ENCODE measurements around the gene CEACAM5. TPM values are rescaled to one million over a fixed set of nuclear protein-coding genes. Genes with fewer than 3 reads are reported as not detected.
"Not testable (repeated sequence)": the region's sequence is repeated elsewhere in the genome, so short reads cannot be mapped to it uniquely, and the experiment has no call there.

Gene CEACAM5
- total and polyA plus RNA-seq, 2 donors from 2014 or later, result not detected

DNA sequence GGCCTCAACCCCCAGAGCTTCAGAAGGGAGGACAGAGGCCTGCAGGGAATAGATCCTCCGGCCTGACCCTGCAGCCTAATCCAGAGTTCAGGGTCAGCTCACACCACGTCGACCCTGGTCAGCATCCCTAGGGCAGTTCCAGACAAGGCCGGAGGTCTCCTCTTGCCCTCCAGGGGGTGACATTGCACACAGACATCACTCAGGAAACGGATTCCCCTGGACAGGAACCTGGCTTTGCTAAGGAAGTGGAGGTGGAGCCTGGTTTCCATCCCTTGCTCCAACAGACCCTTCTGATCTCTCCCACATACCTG lies 969 bp upstream of the CEACAM5 start:
- Histone ChIP-seq H3K4me3 (ENCODE audit: low read length in 3 of 3) (no peak overlapping the region), H3K27ac (ENCODE audit: low read depth in 2 of 2, low read length in 2 of 2) (no peak overlapping the region), H3K27me3 (ENCODE audit: control insufficient read depth, insufficient read depth, low read length) (no peaks in the 10 kb centered on the region), H3K36me3 (ENCODE audit: control insufficient read depth in 2 of 3, insufficient read depth in 3 of 3, low read length in 3 of 3) (no peaks in the 10 kb centered on the region), H3K4me1 (ENCODE audit: control insufficient read depth in 2 of 3, insufficient read depth in 2 of 3, low read depth in 1 of 3, low read length in 3 of 3) (no peaks in the 10 kb centered on the region), H3K9me3 (ENCODE audit: control insufficient read depth in 2 of 3, insufficient read depth in 1 of 3, low read length in 3 of 3) (no peaks in the 10 kb centered on the region), H3K9ac (ENCODE audit: low read length in 3 of 3) (no peak overlapping the region)
- DNase-seq (no peak), FAIRE-seq (no peak)
- intact Hi-C loops (cut with DNase I), result no loop called here
- TF ChIP-seq, protein P1, sequence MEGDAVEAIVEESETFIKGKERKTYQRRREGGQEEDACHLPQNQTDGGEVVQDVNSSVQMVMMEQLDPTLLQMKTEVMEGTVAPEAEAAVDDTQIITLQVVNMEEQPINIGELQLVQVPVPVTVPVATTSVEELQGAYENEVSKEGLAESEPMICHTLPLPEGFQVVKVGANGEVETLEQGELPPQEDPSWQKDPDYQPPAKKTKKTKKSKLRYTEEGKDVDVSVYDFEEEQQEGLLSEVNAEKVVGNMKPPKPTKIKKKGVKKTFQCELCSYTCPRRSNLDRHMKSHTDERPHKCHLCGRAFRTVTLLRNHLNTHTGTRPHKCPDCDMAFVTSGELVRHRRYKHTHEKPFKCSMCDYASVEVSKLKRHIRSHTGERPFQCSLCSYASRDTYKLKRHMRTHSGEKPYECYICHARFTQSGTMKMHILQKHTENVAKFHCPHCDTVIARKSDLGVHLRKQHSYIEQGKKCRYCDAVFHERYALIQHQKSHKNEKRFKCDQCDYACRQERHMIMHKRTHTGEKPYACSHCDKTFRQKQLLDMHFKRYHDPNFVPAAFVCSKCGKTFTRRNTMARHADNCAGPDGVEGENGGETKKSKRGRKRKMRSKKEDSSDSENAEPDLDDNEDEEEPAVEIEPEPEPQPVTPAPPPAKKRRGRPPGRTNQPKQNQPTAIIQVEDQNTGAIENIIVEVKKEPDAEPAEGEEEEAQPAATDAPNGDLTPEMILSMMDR (IDR thresholded peaks at IDR 0.05; ENCODE audit: borderline replicate concordance, extremely low read depth, insufficient read depth), result no peak

GRCh38 chr19:41707871-41708371 lies 505 bp upstream of the CEACAM5 start:
- Histone ChIP-seq H3K36me3 (ENCODE audit: control insufficient read depth in 2 of 3, insufficient read depth in 3 of 3, low read length in 3 of 3) (no peaks in the 10 kb centered on the region), H3K4me3 (ENCODE audit: low read length in 3 of 3) (no peak overlapping the region), H3K27me3 (ENCODE audit: control insufficient read depth, insufficient read depth, low read length) (no peaks in the 10 kb centered on the region), H3K4me1 (ENCODE audit: control insufficient read depth in 2 of 3, insufficient read depth in 2 of 3, low read depth in 1 of 3, low read length in 3 of 3) (no peaks in the 10 kb centered on the region), H3K9ac (ENCODE audit: low read length in 3 of 3) (no peak overlapping the region), H3K9me3 (ENCODE audit: control insufficient read depth in 2 of 3, insufficient read depth in 1 of 3, low read length in 3 of 3) (no peaks in the 10 kb centered on the region), H3K27ac (ENCODE audit: low read depth in 2 of 2, low read length in 2 of 2) (no peak overlapping the region)
- FAIRE-seq (no peak), DNase-seq (no peak)
- intact Hi-C loops (cut with DNase I), result no loop called here
- TF ChIP-seq, protein P1 (IDR thresholded peaks at IDR 0.05; ENCODE audit: borderline replicate concordance, extremely low read depth, insufficient read depth), result no peak

DNA sequence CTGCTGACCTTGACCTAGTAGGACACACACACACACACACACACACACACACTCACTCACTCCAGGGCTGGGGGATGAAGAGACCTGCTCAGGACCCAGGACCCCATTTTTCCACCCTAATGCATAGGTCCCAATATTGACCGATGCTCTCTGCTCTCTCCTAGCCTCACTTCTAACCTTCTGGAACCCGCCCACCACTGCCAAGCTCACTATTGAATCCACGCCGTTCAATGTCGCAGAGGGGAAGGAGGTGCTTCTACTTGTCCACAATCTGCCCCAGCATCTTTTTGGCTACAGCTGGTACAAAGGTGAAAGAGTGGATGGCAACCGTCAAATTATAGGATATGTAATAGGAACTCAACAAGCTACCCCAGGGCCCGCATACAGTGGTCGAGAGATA lies 1.1 kb downstream of the CEACAM5 start:
- FAIRE-seq; intact Hi-C loops (cut with DNase I): not testable (repeated sequence)

GRCh38 chr19:41709951-41710645 lies 1.7 kb downstream of the CEACAM5 start:
- Histone ChIP-seq H3K9ac (ENCODE audit: low read length in 3 of 3) (no peak overlapping the region), H3K9me3 (ENCODE audit: control insufficient read depth in 2 of 3, insufficient read depth in 1 of 3, low read length in 3 of 3) (no peaks in the 10 kb centered on the region), H3K4me3 (ENCODE audit: low read length in 3 of 3) (no peak overlapping the region), H3K36me3 (ENCODE audit: control insufficient read depth in 2 of 3, insufficient read depth in 3 of 3, low read length in 3 of 3) (no peaks in the 10 kb centered on the region), H3K27ac (ENCODE audit: low read depth in 2 of 2, low read length in 2 of 2) (no peak overlapping the region), H3K4me1 (ENCODE audit: control insufficient read depth in 2 of 3, insufficient read depth in 2 of 3, low read depth in 1 of 3, low read length in 3 of 3) (no peaks in the 10 kb centered on the region), H3K27me3 (ENCODE audit: control insufficient read depth, insufficient read depth, low read length) (no peaks in the 10 kb centered on the region)
- intact Hi-C loops (cut with DNase I), result no loop called here
- DNase-seq (no peak), FAIRE-seq (no peak)
- TF ChIP-seq, protein P1 (IDR thresholded peaks at IDR 0.05; ENCODE audit: borderline replicate concordance, extremely low read depth, insufficient read depth), result no peak

More for the DNA sequence above, 1.1 kb downstream of the CEACAM5 start:
- H3K36me3 ChIP-seq (ENCODE audit: control insufficient read depth in 2 of 3, insufficient read depth in 3 of 3, low read length in 3 of 3); H3K9ac ChIP-seq (ENCODE audit: low read length in 3 of 3); H3K27ac ChIP-seq (ENCODE audit: low read depth in 2 of 2, low read length in 2 of 2); H3K27me3 ChIP-seq (ENCODE audit: control insufficient read depth, insufficient read depth, low read length); H3K4me3 ChIP-seq (ENCODE audit: low read length in 3 of 3); H3K9me3 ChIP-seq (ENCODE audit: control insufficient read depth in 2 of 3, insufficient read depth in 1 of 3, low read length in 3 of 3); DNase-seq; H3K4me1 ChIP-seq (ENCODE audit: control insufficient read depth in 2 of 3, insufficient read depth in 2 of 3, low read depth in 1 of 3, low read length in 3 of 3): not testable (repeated sequence)
